NCI-H345 treated with DMSO at 0.1 percent for 48 hours (cell line): Measurements from ENCODE around the gene HIVEP3.

Experiments used
- DNase-seq: peaks from one replicate; lab custom pipeline; 2025; ENCODE audit not compliant: unreplicated experiment; lab: John Stamatoyannopoulos, UW

Gene HIVEP3

GRCh38 chr1:41542196-41542930, 376.4 kb downstream of the HIVEP3 start:
- no peak for DNase-seq

GRCh38 chr1:41541592-41541952, 377.1 kb downstream of the HIVEP3 start:
- no peak for DNase-seq

GRCh38 chr1:41540886-41541591, 377.7 kb downstream of the HIVEP3 start:
- DNase-seq, result no peak

DNA sequence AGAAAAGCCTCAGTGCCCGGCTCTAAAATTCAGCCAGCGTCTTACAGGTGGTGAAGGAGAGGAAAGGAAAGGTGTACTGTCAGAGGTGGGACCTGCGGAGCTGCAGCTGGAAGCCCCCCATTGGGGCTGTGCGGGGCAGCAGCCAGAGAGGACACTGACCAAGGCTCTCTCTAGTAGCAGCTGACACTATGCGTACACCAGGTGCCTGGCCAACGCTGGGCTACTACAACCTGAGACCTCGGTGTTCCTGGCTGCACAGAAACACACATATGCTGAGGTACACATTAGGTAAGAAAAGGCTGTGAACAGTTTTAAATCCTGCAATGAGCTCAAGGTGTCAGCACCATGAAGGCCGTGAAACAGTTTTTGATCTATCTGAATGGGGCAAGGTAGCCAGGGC, 378.7 kb downstream of the HIVEP3 start:
- no peak for DNase-seq

GRCh38 chr1:41539418-41539805, 379.3 kb downstream of the HIVEP3 start:
- DNase-seq, result no peak

- peak; percentile 15 for DNase-seq
These were observed 379.8 kb downstream of the HIVEP3 start for GRCh38 chr1:41538741-41539417.

- peak; percentile 69 for DNase-seq
These were observed 380.9 kb downstream of the HIVEP3 start for GRCh38 chr1:41537788-41538351.

GRCh38 chr1:41537251-41537650, 381.5 kb downstream of the HIVEP3 start:
- DNase-seq, result no peak

DNA sequence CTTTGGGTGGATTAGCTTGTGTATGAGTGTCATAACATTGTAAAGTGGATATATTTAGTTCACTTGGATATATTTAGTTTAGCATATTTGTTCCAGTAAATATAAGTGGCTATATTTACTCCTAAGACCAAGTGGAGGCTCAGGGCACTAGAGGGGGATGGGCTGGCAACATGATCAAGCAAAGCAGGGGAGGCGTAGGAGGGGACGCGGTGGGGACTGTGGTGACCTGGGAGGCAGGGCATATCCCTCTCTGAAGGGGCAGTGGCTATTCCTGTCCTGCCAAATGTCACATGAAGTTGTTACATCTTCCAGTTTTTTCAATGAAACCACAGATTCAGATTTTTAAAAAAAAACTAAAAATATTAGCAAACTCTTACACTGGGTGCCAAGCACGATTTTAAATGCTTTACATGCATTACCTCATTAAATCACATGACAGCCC, 382.3 kb downstream of the HIVEP3 start:
- DNase-seq, result no peak

DNA sequence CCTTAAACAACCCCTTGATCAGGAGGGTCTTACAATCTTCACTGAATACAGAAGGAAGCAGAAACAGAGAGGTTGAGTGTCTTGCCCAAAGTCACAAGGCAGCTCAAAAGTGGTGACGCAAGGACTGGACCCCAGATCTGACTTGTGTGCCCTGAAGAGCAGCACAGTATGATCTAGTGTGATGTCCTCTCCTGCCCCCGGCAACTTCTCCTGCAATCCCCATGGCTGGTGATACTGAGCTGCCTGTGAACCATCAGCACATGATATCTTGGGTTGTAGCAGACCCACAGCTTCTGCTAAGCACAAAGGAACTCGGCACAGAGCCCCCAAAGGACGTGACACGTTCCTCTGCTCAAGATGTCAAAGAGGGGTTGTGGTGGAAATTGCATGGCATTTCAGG, 383.0 kb downstream of the HIVEP3 start:
- no peak for DNase-seq

- DNase-seq, result no peak
These were observed 383.4 kb downstream of the HIVEP3 start for GRCh38 chr1:41535276-41535675.

DNA sequence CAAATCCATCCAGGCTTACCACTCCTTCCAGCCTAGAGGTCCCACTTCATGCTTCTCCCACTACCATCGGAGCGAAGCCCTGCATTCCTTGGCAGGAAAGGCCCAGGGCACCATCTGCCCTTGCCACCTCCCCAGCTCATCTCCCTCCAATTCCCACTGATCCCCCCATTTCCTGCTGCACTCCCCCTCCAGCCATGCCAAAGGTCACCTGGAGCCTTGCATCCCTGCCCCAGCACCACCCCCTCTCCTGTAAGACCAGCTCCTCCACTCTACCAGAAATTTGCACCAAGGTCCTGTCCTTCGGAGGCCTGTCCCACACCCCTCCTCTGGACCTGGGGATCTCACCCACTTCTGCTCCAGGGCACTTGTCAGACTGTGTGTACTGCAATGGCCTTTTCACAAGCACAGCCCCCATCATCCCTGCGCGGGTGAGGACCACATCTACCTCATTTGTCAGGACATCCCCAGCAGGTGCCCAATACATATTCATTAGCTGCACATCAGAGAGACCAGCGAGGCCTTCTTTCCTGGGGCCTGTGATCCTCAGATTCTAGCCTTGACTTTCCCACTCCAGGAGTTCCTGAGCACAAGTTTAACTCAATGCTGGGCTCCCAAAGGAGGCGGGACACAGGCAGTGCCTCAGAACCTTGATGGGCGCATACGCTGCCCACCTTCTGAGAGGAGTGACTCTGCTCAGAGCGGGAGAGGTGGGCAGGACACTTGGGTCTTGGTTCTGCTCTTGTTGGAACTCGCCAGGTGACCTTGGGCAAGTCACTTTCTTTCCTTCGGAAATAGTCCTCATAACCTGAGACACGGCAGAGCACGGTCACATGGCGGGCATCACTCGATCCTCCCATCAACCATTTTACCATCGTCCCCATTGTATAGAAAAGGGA, 384.3 kb downstream of the HIVEP3 start:
- DNase-seq, result no peak

DNA sequence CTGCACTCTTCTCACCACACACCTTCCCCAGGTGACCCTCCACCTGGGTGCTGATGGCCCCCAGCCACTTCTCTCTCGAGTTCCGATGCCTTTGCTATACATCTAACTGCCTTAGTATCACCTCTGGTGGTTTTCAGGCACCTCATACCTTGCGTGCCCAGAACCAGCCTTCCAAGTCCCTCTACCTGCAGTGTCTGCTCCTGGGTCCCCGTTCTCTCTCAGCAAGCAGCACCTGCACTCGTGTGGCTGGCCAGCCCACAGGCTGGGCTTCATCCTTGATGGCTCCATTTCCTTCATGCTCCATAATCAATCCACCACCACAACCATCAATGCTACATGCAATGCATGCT, 385.0 kb downstream of the HIVEP3 start:
- DNase-seq, result no peak

DNA sequence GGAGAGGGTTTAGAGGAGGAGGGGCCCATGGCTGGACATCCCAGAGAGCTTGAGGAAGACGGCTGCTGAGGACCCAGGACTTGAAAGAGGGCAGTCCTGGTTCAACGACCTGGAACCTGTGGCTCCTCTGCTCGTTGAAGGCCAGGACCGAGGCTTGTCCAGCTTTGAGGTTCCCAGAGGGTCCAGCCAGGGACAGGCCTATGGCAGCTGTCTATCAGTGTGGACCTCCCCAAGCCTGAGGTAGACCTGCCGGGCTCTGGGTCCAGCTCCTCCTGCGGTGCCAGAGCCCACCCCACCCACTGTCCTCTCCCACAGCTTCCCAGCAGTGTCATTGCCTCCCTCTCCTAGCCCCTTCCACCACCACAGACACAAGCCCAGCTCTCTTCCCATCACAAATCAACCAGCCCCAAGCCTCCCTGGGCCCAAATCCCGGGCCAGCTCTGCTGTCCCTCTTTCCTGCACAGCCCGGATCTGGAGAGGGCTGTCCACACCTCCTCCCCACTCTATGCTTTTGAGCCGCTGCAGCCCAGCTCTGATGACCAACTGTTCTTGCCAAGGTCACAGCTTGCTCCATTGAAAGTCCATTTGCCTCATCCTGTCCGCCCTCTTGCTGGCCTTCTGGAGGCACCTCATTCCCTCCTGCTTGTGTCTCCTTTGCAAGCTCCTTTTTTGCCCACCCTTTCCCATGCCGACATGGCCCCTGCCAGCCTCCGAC, 385.5 kb downstream of the HIVEP3 start:
- no peak for DNase-seq

GRCh38 chr1:41532206-41532975, 386.3 kb downstream of the HIVEP3 start:
- no peak for DNase-seq

- DNase-seq, result no peak
These were observed 388.3 kb downstream of the HIVEP3 start for GRCh38 chr1:41530411-41530810.

DNA sequence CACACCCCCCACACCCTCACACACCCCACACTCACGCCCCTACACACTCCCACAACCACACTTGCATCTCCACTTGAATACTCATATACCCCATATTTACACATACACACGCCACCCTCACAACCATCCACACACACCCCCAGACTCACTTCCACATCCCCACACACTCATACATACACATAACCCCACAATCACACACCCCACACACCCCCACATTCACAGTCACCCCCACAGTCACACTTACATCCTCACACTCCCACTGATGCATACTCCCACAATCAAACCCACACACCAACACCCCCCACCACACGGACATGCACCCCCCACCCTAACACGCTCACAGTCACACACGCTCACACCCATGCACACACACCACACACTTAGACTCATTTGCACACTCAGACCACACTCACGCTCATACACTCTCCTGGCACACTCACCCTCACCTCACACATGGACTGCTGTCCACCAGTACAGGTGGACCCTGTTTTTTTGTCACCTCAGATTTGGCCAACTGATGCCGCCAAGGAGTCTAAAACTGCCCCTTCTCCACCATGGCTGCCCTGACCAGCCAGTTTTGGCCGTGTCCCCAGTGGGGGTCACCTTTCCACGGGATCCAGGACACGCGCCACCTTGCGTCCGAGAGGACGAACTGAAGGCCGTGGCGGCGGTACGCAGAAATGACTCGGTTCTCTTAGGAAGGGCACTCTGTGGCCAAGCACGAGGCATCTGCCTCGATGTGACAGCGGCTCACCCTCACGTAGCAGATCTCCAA, 388.9 kb downstream of the HIVEP3 start:
- no peak for DNase-seq

- DNase-seq, result no peak
These were observed 389.8 kb downstream of the HIVEP3 start for GRCh38 chr1:41528726-41529605.
